ENCODE data around the gene ITIH3. TPM values are rescaled to one million over a fixed set of nuclear protein-coding genes. Genes with fewer than 3 reads are reported as not detected.

The ITIH3 gene
- 0.38 TPM in 1 of 2 replicates, not detected in the other for total RNA-seq

GRCh38 chr3:52794612-52795099 lies at the start of gene ITIH3:
Gene ITIH3, plus strand, starts transcription at chr3:52794796. Its CDS starts 8 bp downstream, at chr3:52794804.

GRCh38 chr3:52770496-52771333 lies 23.9 kb upstream of the ITIH3 start, which contains the start of gene NEK4:
Gene NEK4, minus strand, starts transcription at chr3:52770940. Its CDS starts 194 bp downstream, at chr3:52770746.

GRCh38 chr3:52777127-52777958 lies 17.3 kb upstream of the ITIH3 start, which contains the start of gene ITIH1:
Gene ITIH1, plus strand, starts transcription at chr3:52777599. Its CDS starts 17 bp downstream, at chr3:52777616.

GRCh38 chr3:52830535-52831258 lies 36.1 kb downstream of the ITIH3 start, which contains the start of gene ITIH4:
Gene ITIH4, minus strand, starts transcription at chr3:52830672. Its CDS starts 30 bp downstream, at chr3:52830642.

GRCh38 chr3:52834871-52835501 lies 40.4 kb downstream of the ITIH3 start, which contains the start of gene MUSTN1:
Gene MUSTN1, minus strand, starts transcription at chr3:52835019. Its CDS starts 71 bp downstream, at chr3:52834948.

Other genes starting within 250 kb of the ITIH3 start
- 40.6 and 64.9 TPM in 2 replicates for gene PBRM1, start 108.9 kb upstream of the ITIH3 start, total RNA-seq
- gene GNL3, start 108.8 kb upstream of the ITIH3 start, total RNA-seq, result 31.2 and 48.9 TPM in 2 replicates
- 56.9 and 76.3 TPM in 2 replicates for gene GLT8D1, start 89.0 kb upstream of the ITIH3 start, total RNA-seq
- gene SPCS1, start 88.7 kb upstream of the ITIH3 start, total RNA-seq, result 144 and 166 TPM in 2 replicates
- gene NEK4, start 23.9 kb upstream of the ITIH3 start, total RNA-seq, result 11.3 and 12.4 TPM in 2 replicates
- not detected in 2 replicates for gene ITIH1, start 17.2 kb upstream of the ITIH3 start, total RNA-seq
- gene ITIH4, start 35.9 kb downstream of the ITIH3 start, total RNA-seq, result 0.63 TPM in 1 of 2 replicates, not detected in the other
- not detected in 2 replicates for gene MUSTN1, start 40.2 kb downstream of the ITIH3 start, total RNA-seq
- 13.9 and 15.6 TPM in 2 replicates for gene STIMATE, start 102.8 kb downstream of the ITIH3 start, total RNA-seq

Data from mesangial cell (primary cell).